ENCODE data around the gene RNFT2.

The RNFT2 gene

DNA sequence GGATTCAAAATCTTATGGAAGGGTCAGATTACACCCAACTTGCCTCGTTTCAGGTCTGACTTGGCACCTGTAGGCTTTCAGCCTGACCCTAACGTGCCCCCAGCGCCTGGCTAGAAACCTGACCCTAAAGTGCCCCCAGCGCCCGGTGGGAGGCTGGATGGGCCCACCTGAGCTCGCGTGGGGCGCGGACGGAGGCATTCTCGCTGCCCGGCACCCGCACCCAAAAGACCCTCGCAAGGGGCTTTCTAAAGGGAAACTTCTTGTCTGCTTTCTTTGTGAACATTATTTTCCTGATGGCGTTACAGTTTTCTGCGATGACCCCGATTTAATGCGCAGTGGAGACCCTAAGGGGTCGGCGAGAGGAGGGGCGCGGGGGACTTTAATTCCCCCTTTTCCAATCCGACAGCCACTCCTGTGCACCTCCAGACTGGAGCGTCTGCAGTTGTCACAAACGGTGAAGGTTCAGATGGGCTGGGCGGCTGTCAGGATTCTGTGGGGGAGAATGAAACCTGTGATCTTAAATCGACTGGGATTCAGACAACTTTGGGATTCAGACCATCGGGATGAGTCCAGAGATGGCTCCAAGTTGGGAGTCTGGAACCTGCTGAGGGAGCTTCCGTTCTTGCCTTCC is 143.9 kb downstream of the RNFT2 start (continued):
- TF ChIP-seq, protein P1, sequence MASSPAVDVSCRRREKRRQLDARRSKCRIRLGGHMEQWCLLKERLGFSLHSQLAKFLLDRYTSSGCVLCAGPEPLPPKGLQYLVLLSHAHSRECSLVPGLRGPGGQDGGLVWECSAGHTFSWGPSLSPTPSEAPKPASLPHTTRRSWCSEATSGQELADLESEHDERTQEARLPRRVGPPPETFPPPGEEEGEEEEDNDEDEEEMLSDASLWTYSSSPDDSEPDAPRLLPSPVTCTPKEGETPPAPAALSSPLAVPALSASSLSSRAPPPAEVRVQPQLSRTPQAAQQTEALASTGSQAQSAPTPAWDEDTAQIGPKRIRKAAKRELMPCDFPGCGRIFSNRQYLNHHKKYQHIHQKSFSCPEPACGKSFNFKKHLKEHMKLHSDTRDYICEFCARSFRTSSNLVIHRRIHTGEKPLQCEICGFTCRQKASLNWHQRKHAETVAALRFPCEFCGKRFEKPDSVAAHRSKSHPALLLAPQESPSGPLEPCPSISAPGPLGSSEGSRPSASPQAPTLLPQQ (tag by site-specific recombination; IDR thresholded peaks at IDR 0.05) = peak; percentile 90
- TF ChIP-seq SCRT1 (tag by site-specific recombination; IDR thresholded peaks at IDR 0.05; ENCODE audit: borderline replicate concordance) (peak; percentile 72), YY2 (tag by site-specific recombination; IDR thresholded peaks at IDR 0.05) (no peak), FEZF1 (tag by site-specific recombination; IDR thresholded peaks at IDR 0.05) (no peak), IKZF3 (tag by site-specific recombination; IDR thresholded peaks at IDR 0.05) (0 out of 2 replicates have a peak, but pooled peaks have one; percentile 49), ZNF266 (tag by site-specific recombination; IDR thresholded peaks at IDR 0.05; ENCODE audit: low read depth) (no peak), HOXA7 (CRISPR knock-in tag; IDR thresholded peaks at IDR 0.05; ENCODE audit: borderline replicate concordance) (no peak), GLIS1 (tag by site-specific recombination; IDR thresholded peaks at IDR 0.05) (peak; percentile 29; the same call in 1 of the 2 replicates), ZNF341 (tag by site-specific recombination; IDR thresholded peaks at IDR 0.05; ENCODE audit: low read depth) (no peak)
- TF ChIP-seq, protein P2, sequence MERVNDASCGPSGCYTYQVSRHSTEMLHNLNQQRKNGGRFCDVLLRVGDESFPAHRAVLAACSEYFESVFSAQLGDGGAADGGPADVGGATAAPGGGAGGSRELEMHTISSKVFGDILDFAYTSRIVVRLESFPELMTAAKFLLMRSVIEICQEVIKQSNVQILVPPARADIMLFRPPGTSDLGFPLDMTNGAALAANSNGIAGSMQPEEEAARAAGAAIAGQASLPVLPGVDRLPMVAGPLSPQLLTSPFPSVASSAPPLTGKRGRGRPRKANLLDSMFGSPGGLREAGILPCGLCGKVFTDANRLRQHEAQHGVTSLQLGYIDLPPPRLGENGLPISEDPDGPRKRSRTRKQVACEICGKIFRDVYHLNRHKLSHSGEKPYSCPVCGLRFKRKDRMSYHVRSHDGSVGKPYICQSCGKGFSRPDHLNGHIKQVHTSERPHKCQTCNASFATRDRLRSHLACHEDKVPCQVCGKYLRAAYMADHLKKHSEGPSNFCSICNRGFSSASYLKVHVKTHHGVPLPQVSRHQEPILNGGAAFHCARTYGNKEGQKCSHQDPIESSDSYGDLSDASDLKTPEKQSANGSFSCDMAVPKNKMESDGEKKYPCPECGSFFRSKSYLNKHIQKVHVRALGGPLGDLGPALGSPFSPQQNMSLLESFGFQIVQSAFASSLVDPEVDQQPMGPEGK (tag by site-specific recombination; IDR thresholded peaks at IDR 0.05) = peak; percentile 6
- TF ChIP-seq, protein P3, sequence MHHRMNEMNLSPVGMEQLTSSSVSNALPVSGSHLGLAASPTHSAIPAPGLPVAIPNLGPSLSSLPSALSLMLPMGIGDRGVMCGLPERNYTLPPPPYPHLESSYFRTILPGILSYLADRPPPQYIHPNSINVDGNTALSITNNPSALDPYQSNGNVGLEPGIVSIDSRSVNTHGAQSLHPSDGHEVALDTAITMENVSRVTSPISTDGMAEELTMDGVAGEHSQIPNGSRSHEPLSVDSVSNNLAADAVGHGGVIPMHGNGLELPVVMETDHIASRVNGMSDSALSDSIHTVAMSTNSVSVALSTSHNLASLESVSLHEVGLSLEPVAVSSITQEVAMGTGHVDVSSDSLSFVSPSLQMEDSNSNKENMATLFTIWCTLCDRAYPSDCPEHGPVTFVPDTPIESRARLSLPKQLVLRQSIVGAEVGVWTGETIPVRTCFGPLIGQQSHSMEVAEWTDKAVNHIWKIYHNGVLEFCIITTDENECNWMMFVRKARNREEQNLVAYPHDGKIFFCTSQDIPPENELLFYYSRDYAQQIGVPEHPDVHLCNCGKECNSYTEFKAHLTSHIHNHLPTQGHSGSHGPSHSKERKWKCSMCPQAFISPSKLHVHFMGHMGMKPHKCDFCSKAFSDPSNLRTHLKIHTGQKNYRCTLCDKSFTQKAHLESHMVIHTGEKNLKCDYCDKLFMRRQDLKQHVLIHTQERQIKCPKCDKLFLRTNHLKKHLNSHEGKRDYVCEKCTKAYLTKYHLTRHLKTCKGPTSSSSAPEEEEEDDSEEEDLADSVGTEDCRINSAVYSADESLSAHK (tag by site-specific recombination; IDR thresholded peaks at IDR 0.05) = 0 out of 2 replicates have a peak, but pooled peaks have one; percentile 2
- TF ChIP-seq, protein P4, sequence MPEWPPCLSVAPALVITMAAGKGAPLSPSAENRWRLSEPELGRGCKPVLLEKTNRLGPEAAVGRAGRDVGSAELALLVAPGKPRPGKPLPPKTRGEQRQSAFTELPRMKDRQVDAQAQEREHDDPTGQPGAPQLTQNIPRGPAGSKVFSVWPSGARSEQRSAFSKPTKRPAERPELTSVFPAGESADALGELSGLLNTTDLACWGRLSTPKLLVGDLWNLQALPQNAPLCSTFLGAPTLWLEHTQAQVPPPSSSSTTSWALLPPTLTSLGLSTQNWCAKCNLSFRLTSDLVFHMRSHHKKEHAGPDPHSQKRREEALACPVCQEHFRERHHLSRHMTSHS (tag by site-specific recombination; IDR thresholded peaks at IDR 0.05) = no peak

DNA sequence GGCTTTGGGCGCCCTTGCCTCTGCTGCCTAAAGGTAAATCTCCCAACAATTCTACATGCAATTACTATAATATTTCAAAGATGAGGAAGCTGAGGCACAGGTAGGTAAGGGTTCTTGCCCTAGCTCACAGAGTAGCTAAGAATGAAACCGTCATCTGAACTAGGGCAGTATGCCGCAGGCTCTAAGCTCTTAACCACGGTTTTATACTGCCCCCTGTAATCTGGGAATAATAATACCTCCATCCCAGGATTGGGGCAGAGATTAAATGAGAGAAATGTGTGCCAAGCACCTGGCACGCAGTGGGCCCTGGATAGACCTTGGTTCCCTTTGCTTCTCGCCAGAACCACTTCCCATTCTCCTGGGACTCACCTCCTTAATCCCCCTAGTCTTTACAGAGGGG is 144.6 kb downstream of the RNFT2 start:
- Histone ChIP-seq H3K9me3 (ENCODE audit: control insufficient read depth, insufficient read depth, low read depth, low read length) (no peaks in the 10 kb centered on the region), H3K36me3 (ENCODE audit: control insufficient read depth in 2 of 2, insufficient read depth in 1 of 2, low read length in 2 of 2) (no peaks in the 10 kb centered on the region), H3K27ac (ENCODE audit: extremely low read depth, low read depth, low read length) (no peak overlapping the region), H3K4me3 (ENCODE audit: low read depth, low read length) (no peak overlapping the region), H3K4me1 (ENCODE audit: control insufficient read depth, insufficient read depth, low read length) (peaks cover 10% of the 10 kb centered on the region)
- ChIA-PET POLR2A (interaction anchor here (1.0 to 1.2 kb wide), 2 partner anchors 14 to 64 kb away, joined by 3 to 4 read pairs; no protein-coding TSS in a partner anchor), CTCF (interaction anchor here (0.6 to 2.7 kb wide), 14 partner anchors 16 to 741 kb away, joined by 3 to 31 read pairs (median 4); partner anchors contain the start of genes RNFT2 and SPRING1)
- no peak for TF ChIP-seq ZNF664 (tag by site-specific recombination; IDR thresholded peaks at IDR 0.05)
- peak; percentile 29; the same call in 1 of the 2 replicates for TF ChIP-seq ZBTB48 (tag by site-specific recombination; IDR thresholded peaks at IDR 0.05)
- TF ChIP-seq, protein P5, sequence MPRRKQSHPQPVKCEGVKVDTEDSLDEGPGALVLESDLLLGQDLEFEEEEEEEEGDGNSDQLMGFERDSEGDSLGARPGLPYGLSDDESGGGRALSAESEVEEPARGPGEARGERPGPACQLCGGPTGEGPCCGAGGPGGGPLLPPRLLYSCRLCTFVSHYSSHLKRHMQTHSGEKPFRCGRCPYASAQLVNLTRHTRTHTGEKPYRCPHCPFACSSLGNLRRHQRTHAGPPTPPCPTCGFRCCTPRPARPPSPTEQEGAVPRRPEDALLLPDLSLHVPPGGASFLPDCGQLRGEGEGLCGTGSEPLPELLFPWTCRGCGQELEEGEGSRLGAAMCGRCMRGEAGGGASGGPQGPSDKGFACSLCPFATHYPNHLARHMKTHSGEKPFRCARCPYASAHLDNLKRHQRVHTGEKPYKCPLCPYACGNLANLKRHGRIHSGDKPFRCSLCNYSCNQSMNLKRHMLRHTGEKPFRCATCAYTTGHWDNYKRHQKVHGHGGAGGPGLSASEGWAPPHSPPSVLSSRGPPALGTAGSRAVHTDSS (tag by site-specific recombination; IDR thresholded peaks at IDR 0.05) = no peak
- TF ChIP-seq, protein P6, sequence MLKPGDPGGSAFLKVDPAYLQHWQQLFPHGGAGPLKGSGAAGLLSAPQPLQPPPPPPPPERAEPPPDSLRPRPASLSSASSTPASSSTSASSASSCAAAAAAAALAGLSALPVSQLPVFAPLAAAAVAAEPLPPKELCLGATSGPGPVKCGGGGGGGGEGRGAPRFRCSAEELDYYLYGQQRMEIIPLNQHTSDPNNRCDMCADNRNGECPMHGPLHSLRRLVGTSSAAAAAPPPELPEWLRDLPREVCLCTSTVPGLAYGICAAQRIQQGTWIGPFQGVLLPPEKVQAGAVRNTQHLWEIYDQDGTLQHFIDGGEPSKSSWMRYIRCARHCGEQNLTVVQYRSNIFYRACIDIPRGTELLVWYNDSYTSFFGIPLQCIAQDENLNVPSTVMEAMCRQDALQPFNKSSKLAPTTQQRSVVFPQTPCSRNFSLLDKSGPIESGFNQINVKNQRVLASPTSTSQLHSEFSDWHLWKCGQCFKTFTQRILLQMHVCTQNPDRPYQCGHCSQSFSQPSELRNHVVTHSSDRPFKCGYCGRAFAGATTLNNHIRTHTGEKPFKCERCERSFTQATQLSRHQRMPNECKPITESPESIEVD (tag by site-specific recombination; IDR thresholded peaks at IDR 0.05) = no peak
- TF ChIP-seq ZNF626 (tag by site-specific recombination; IDR thresholded peaks at IDR 0.05) = no peak
- TF ChIP-seq, protein P7, sequence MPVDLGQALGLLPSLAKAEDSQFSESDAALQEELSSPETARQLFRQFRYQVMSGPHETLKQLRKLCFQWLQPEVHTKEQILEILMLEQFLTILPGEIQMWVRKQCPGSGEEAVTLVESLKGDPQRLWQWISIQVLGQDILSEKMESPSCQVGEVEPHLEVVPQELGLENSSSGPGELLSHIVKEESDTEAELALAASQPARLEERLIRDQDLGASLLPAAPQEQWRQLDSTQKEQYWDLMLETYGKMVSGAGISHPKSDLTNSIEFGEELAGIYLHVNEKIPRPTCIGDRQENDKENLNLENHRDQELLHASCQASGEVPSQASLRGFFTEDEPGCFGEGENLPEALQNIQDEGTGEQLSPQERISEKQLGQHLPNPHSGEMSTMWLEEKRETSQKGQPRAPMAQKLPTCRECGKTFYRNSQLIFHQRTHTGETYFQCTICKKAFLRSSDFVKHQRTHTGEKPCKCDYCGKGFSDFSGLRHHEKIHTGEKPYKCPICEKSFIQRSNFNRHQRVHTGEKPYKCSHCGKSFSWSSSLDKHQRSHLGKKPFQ (tag by site-specific recombination; IDR thresholded peaks at IDR 0.05) = no peak
- TF ChIP-seq ZNF214 (tag by site-specific recombination; IDR thresholded peaks at IDR 0.05; ENCODE audit: borderline replicate concordance) = no peak
- TF ChIP-seq, protein P8, sequence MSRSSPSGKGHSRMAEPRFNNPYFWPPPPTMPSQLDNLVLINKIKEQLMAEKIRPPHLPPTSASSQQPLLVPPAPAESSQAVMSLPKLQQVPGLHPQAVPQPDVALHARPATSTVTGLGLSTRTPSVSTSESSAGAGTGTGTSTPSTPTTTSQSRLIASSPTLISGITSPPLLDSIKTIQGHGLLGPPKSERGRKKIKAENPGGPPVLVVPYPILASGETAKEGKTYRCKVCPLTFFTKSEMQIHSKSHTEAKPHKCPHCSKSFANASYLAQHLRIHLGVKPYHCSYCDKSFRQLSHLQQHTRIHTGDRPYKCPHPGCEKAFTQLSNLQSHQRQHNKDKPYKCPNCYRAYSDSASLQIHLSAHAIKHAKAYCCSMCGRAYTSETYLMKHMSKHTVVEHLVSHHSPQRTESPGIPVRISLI (tag by site-specific recombination; IDR thresholded peaks at IDR 0.05) = no peak
- TF ChIP-seq ZSCAN16 (tag by site-specific recombination; IDR thresholded peaks at IDR 0.05) = peak; percentile 81
